BLaER1 (cell line): ENCODE data around the gene LHFPL5.

ENCODE experiments used
- H3K27ac ChIP-seq: shearing (Covaris generic); formaldehyde crosslinking; 2 replicates; pipeline ENCODE4 v1.8.1; 2022
- H3K27me3 ChIP-seq: shearing (Covaris generic); formaldehyde crosslinking; 2 replicates; pipeline ENCODE4 v1.8.1; 2022
- H3K36me3 ChIP-seq: shearing (Covaris generic); formaldehyde crosslinking; 2 replicates; pipeline ENCODE4 v1.8.1; 2022
- H3K4me1 ChIP-seq: shearing (Covaris generic); formaldehyde crosslinking; 2 replicates; pipeline ENCODE4 v1.8.1; 2022
- H3K4me2 ChIP-seq: shearing (Covaris generic); formaldehyde crosslinking; 2 replicates; pipeline ENCODE4 v1.8.1; 2022
- H3K4me3 ChIP-seq: shearing (Covaris generic); formaldehyde crosslinking; 2 replicates; pipeline ENCODE4 v1.8.1; 2022
- H3K9ac ChIP-seq: shearing (Covaris generic); formaldehyde crosslinking; 2 replicates; pipeline ENCODE4 v1.8.1; 2022
- H3K9me3 ChIP-seq: shearing (Covaris generic); formaldehyde crosslinking; 2 replicates; pipeline ENCODE4 v1.8.1; 2022
- H4K20me1 ChIP-seq: shearing (Covaris generic); formaldehyde crosslinking; 2 replicates; pipeline ENCODE4 v1.8.1; 2022
- Cebpa-rat ChIP-seq: shearing (Covaris generic); IDR thresholded peaks from 2 replicates; pipeline ENCODE4 v1.8.1; 2022

The LHFPL5 gene

GRCh38 chr6:35777356-35778102, 27.6 kb upstream of the LHFPL5 start:
- Histone ChIP-seq H3K9me3 (no peaks in the 10 kb centered on the region), H3K4me2 (no peak overlapping the region)

GRCh38 chr6:35778437-35778836, 26.7 kb upstream of the LHFPL5 start:
- H3K4me3 ChIP-seq: no peak overlapping the region
- no peak overlapping the region for H3K9ac ChIP-seq
- H3K27me3 ChIP-seq: peaks cover 10% of the 10 kb centered on the region; the same call in 1 of the 2 replicates
- H3K4me2 ChIP-seq: no peak overlapping the region
- H3K36me3 ChIP-seq: no peaks in the 10 kb centered on the region
- no peak overlapping the region for H3K27ac ChIP-seq
- H3K4me1 ChIP-seq: peaks cover 22% of the 10 kb centered on the region
- no peak for TF ChIP-seq Cebpa-rat
- H3K9me3 ChIP-seq: no peaks in the 10 kb centered on the region
- no peaks in the 10 kb centered on the region for H4K20me1 ChIP-seq

More at GRCh38 chr6:35777356-35778102, 27.6 kb upstream of the LHFPL5 start:
- Histone ChIP-seq H3K4me1 (peaks cover 27% of the 10 kb centered on the region), H3K36me3 (no peaks in the 10 kb centered on the region), H4K20me1 (no peaks in the 10 kb centered on the region), H3K4me3 (no peak overlapping the region), H3K27me3 (peaks cover 10% of the 10 kb centered on the region; the same call in 1 of the 2 replicates), H3K9ac (no peak overlapping the region), H3K27ac (no peak overlapping the region)
- TF ChIP-seq Cebpa-rat: no peak

GRCh38 chr6:35780719-35781118, 24.4 kb upstream of the LHFPL5 start, which contains the start of gene CLPSL1:
TSS of gene CLPSL1 (plus strand) at chr6:35781019. CDS start at chr6:35781111, 92 bp downstream.
- Histone ChIP-seq H3K9me3 (no peaks in the 10 kb centered on the region), H4K20me1 (no peaks in the 10 kb centered on the region), H3K27me3 (peaks cover 10% of the 10 kb centered on the region; the same call in 1 of the 2 replicates), H3K27ac (no peak within 1 kb of the TSS), H3K4me1 (peaks cover 12% of the 10 kb centered on the region; the same call in 1 of the 2 replicates), H3K9ac (no peak within 1 kb of the TSS), H3K4me3 (no peak within 1 kb of the TSS), H3K4me2 (no peak within 1 kb of the TSS), H3K36me3 (no peaks in the 10 kb centered on the region)
- no peak for TF ChIP-seq Cebpa-rat

GRCh38 chr6:35781290-35781689, 23.9 kb upstream of the LHFPL5 start:
- H3K4me3 ChIP-seq: no peak overlapping the region
- H3K36me3 ChIP-seq: no peaks in the 10 kb centered on the region
- no peaks in the 10 kb centered on the region for H3K9me3 ChIP-seq
- no peak for TF ChIP-seq Cebpa-rat
- no peaks in the 10 kb centered on the region for H4K20me1 ChIP-seq
- no peak overlapping the region for H3K9ac ChIP-seq
- peaks cover 6% of the 10 kb centered on the region; the same call in 1 of the 2 replicates for H3K27me3 ChIP-seq
- no peak overlapping the region for H3K27ac ChIP-seq
- peaks cover 8% of the 10 kb centered on the region; the same call in 1 of the 2 replicates for H3K4me1 ChIP-seq
- H3K4me2 ChIP-seq: no peak overlapping the region

GRCh38 chr6:35782424-35782823, 22.7 kb upstream of the LHFPL5 start:
- Histone ChIP-seq H3K4me3 (no peak overlapping the region), H3K9me3 (no peaks in the 10 kb centered on the region), H4K20me1 (no peaks in the 10 kb centered on the region), H3K27me3 (peaks cover 11% of the 10 kb centered on the region; the same call in 1 of the 2 replicates), H3K4me2 (no peak overlapping the region), H3K36me3 (no peaks in the 10 kb centered on the region), H3K27ac (no peak overlapping the region), H3K4me1 (no peaks in the 10 kb centered on the region), H3K9ac (no peak overlapping the region)
- TF ChIP-seq Cebpa-rat: no peak

GRCh38 chr6:35784200-35784599, 21.0 kb upstream of the LHFPL5 start:
- H3K27me3 ChIP-seq: peaks cover 13% of the 10 kb centered on the region; the same call in 1 of the 2 replicates
- no peaks in the 10 kb centered on the region for H3K4me1 ChIP-seq
- H3K9ac ChIP-seq: no peak overlapping the region
- TF ChIP-seq Cebpa-rat: no peak
- H3K9me3 ChIP-seq: no peaks in the 10 kb centered on the region
- H3K4me3 ChIP-seq: no peak overlapping the region
- no peaks in the 10 kb centered on the region for H4K20me1 ChIP-seq
- H3K4me2 ChIP-seq: no peak overlapping the region
- H3K36me3 ChIP-seq: no peaks in the 10 kb centered on the region
- H3K27ac ChIP-seq: no peak overlapping the region

- H3K27ac ChIP-seq: no peak overlapping the region
- peaks cover 13% of the 10 kb centered on the region; the same call in 1 of the 2 replicates for H3K27me3 ChIP-seq
- H4K20me1 ChIP-seq: no peaks in the 10 kb centered on the region
- no peaks in the 10 kb centered on the region for H3K4me1 ChIP-seq
- no peak for TF ChIP-seq Cebpa-rat
- H3K4me2 ChIP-seq: no peak overlapping the region
- H3K36me3 ChIP-seq: no peaks in the 10 kb centered on the region
- no peaks in the 10 kb centered on the region for H3K9me3 ChIP-seq
- H3K4me3 ChIP-seq: no peak overlapping the region
- no peak overlapping the region for H3K9ac ChIP-seq
These were observed 18.9 kb upstream of the LHFPL5 start for GRCh38 chr6:35786272-35786671.

GRCh38 chr6:35786810-35787209, 18.3 kb upstream of the LHFPL5 start:
- no peaks in the 10 kb centered on the region for H3K36me3 ChIP-seq
- H3K9ac ChIP-seq: no peak overlapping the region
- H3K9me3 ChIP-seq: no peaks in the 10 kb centered on the region
- H3K27ac ChIP-seq: no peak overlapping the region
- no peak for TF ChIP-seq Cebpa-rat
- no peaks in the 10 kb centered on the region for H3K4me1 ChIP-seq
- peaks cover 13% of the 10 kb centered on the region; the same call in 1 of the 2 replicates for H3K27me3 ChIP-seq
- H4K20me1 ChIP-seq: no peaks in the 10 kb centered on the region
- H3K4me2 ChIP-seq: no peak overlapping the region
- no peak overlapping the region for H3K4me3 ChIP-seq

GRCh38 chr6:35787266-35788218, 17.6 kb upstream of the LHFPL5 start:
- Histone ChIP-seq H3K4me3 (no peak overlapping the region), H3K36me3 (no peaks in the 10 kb centered on the region), H3K4me2 (no peak overlapping the region), H4K20me1 (no peaks in the 10 kb centered on the region), H3K4me1 (no peaks in the 10 kb centered on the region), H3K9ac (no peak overlapping the region), H3K27me3 (peaks cover 13% of the 10 kb centered on the region; the same call in 1 of the 2 replicates), H3K9me3 (no peaks in the 10 kb centered on the region), H3K27ac (no peak overlapping the region)
- TF ChIP-seq Cebpa-rat: no peak
